Endothelial cell (in vitro differentiated cells): ENCODE data around the gene GPLD1. TPM values are rescaled to one million over a fixed set of nuclear protein-coding genes. Genes with fewer than 3 reads are reported as not detected.

ENCODE experiments used
- DNase-seq: peaks from one replicate; pipeline ENCODE4 v3.0.0; 2021; ENCODE audit warnings: low spot score
- H3K27ac Mint-ChIP-seq: one replicate; pipeline ENCODE4 v1.8.0; 2021; ENCODE audit warnings: mixed read lengths, inconsistent platforms; ENCODE audit not compliant: unreplicated experiment
- H3K27me3 Mint-ChIP-seq: one replicate; pipeline ENCODE4 v1.8.0; 2021; ENCODE audit warnings: mild to moderate bottlenecking, moderate library complexity, mixed read lengths, inconsistent platforms; ENCODE audit not compliant: unreplicated experiment
- H3K36me3 Mint-ChIP-seq: one replicate; pipeline ENCODE4 v1.8.0; 2021; ENCODE audit warnings: mild to moderate bottlenecking, low read depth, mixed read lengths, inconsistent platforms; ENCODE audit not compliant: unreplicated experiment
- H3K4me1 Mint-ChIP-seq: one replicate; pipeline ENCODE4 v1.8.0; 2021; ENCODE audit warnings: mild to moderate bottlenecking, mixed read lengths, inconsistent platforms; ENCODE audit not compliant: unreplicated experiment
- H3K4me3 Mint-ChIP-seq: one replicate; pipeline ENCODE4 v1.8.0; 2021; ENCODE audit warnings: mild to moderate bottlenecking, mixed read lengths, inconsistent platforms; ENCODE audit not compliant: unreplicated experiment
- H3K9me3 Mint-ChIP-seq: one replicate; pipeline ENCODE4 v1.8.0; 2021; ENCODE audit warnings: mixed read lengths, inconsistent platforms; ENCODE audit not compliant: unreplicated experiment
- total RNA-seq: library from RNA; stranded (reverse); fragmentation: NEBNext Ultra II Directional; extraction: Animal tissue kit (Norgen Biotek cat#: 25700); gene quantifications from one replicate; pipeline ENCODE4 v1.2.1, GENCODE V29; 2021; ENCODE audit not compliant: unreplicated experiment
- TF ChIP-seq, protein P1 (sequence below): fragments of 200-600 bp; sonication (generic); IDR thresholded peaks from one replicate; pipeline ENCODE4 v1.5.0; 2021; ENCODE audit warnings: antibody characterized with exemption; ENCODE audit not compliant: unreplicated experiment

GPLD1 gene
- total RNA-seq, 1 donor from 2014 or later = 1.2 TPM

DNA sequence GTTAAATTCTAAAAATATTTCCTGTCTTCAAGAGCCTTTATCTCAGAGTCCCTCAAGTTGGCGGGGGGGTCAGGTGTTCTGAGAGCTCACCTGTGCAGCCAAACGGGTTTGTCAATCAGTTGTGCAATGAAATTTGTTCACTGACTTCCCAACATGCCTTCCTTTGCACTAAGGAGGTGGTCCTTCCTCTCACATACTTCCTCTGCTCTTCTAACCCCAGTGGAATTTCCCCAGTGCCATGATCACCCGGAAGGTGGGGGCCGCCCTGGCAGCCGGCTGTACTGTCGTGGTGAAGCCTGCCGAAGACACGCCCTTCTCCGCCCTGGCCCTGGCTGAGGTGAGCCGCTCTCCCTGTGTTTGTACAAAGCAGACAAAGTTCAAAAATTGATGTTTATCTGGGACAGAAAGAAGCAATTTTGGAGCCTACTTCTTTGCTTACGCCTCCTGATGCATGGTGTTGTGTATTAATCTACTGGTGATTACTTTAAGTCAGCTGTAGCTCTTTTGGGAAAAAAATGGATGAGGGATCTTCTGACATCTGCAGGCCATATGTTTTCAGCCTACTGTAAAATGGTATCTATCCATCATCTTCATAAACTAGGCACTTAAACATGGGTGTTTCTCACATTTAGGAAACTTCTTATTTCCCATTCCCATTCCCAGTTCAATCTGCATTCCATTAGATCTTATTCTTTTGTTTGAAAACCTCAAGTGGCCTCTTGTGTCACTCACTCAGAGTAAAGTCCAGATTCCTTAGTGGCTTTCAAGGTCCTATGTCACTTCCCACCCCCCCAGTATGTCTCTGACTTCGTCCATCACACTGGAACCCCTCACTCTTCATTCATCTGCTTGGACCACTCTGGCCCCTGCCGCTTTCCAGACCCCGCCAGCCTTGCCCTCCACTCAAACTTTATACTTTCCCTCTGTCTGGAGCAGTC is 15.5 kb upstream of the GPLD1 start:
- TF ChIP-seq, protein P1, sequence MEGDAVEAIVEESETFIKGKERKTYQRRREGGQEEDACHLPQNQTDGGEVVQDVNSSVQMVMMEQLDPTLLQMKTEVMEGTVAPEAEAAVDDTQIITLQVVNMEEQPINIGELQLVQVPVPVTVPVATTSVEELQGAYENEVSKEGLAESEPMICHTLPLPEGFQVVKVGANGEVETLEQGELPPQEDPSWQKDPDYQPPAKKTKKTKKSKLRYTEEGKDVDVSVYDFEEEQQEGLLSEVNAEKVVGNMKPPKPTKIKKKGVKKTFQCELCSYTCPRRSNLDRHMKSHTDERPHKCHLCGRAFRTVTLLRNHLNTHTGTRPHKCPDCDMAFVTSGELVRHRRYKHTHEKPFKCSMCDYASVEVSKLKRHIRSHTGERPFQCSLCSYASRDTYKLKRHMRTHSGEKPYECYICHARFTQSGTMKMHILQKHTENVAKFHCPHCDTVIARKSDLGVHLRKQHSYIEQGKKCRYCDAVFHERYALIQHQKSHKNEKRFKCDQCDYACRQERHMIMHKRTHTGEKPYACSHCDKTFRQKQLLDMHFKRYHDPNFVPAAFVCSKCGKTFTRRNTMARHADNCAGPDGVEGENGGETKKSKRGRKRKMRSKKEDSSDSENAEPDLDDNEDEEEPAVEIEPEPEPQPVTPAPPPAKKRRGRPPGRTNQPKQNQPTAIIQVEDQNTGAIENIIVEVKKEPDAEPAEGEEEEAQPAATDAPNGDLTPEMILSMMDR = no peak
- no peaks in the 10 kb centered on the region for H3K9me3 Mint-ChIP-seq
- H3K27me3 Mint-ChIP-seq = peaks cover 1% of the 10 kb centered on the region
- H3K36me3 Mint-ChIP-seq = peaks cover 8% of the 10 kb centered on the region
- H3K4me3 Mint-ChIP-seq = no peak overlapping the region
- DNase-seq = no peak
- peaks cover 8% of the 10 kb centered on the region for H3K4me1 Mint-ChIP-seq
- no peak overlapping the region for H3K27ac Mint-ChIP-seq

DNA sequence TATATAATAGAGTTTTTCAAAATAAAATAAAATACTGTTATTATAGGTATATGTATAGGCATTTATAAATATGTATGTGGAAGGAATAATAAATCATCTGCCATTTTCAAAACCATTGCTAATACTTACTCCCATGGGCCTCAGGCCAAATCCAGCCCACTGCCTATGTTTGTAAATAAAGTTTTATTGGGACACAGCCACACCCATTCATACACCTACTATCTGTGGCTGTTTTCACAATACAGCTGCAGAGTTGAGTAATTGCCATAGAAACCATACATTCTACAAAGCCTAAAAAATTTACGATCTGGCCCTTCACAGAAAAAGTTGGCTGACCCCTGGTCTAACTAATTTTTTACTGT is 14.9 kb upstream of the GPLD1 start:
- Mint-ChIP-seq H3K4me3 (no peak overlapping the region), H3K4me1 (peaks cover 8% of the 10 kb centered on the region), H3K36me3 (peaks cover 8% of the 10 kb centered on the region), H3K9me3 (no peaks in the 10 kb centered on the region), H3K27me3 (peaks cover 1% of the 10 kb centered on the region), H3K27ac (no peak overlapping the region)
- TF ChIP-seq, protein P1 = no peak
- no peak for DNase-seq

DNA sequence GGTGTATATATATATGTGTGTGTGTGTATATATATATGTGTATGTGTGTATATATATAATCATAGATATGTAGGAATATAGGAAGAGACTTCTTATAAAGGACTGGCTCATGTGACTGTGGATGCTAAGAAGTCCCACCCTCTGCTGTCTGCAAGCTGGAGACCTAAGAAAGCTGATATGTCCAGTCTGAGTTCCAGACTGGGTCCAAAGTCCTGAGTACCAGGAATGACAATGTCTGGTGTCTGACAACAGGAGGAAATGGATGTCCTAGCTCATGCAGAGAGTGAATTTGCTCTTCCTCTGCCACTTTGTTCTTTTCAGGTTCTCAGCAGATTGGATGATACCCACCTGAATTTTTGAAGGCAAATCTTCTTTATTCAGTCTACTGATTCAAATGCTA is 12.5 kb upstream of the GPLD1 start:
- DNase-seq = no peak
- Mint-ChIP-seq H3K27me3 (peaks cover 1% of the 10 kb centered on the region), H3K4me3 (no peak overlapping the region), H3K27ac (no peak overlapping the region), H3K4me1 (peaks cover 8% of the 10 kb centered on the region), H3K9me3 (no peaks in the 10 kb centered on the region), H3K36me3 (peaks cover 13% of the 10 kb centered on the region)
- TF ChIP-seq, protein P1 = no peak

DNA sequence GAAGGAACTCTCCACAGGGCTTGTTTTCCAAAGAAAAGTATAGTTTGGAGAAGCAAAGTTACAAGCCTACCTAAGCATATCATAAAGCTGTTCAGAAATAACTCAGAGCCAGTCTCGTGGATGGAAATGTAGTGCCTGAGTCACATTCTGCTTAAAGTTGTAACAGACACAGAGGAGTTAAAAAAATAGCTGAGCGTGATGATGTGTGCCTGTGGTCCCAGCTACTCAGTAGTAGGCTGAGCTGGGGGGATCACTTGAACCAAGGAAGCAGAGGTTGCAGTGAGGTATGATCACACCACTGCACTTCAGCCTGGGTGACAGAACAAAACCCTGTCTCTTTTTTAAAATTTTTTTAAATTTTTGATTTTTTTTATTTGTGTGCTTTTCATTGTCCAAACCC is 12.0 kb upstream of the GPLD1 start:
- peaks cover 16% of the 10 kb centered on the region for H3K36me3 Mint-ChIP-seq

More for the DNA sequence above, 12.0 kb upstream of the GPLD1 start:
- Mint-ChIP-seq H3K27me3 (peaks cover 1% of the 10 kb centered on the region), H3K4me1 (peaks cover 8% of the 10 kb centered on the region), H3K4me3 (no peak overlapping the region), H3K27ac (no peak overlapping the region), H3K9me3 (no peaks in the 10 kb centered on the region)
- TF ChIP-seq, protein P1 = no peak
- no peak for DNase-seq
